Mucosa of gallbladder (tissue), 1 donor: ENCODE results near the gene GADD45A. TPM values are rescaled to one million over a fixed set of nuclear protein-coding genes. Genes with fewer than 3 reads are reported as not detected.
"Not testable (repeated sequence)": the region's sequence is repeated elsewhere in the genome, so short reads cannot be mapped to it uniquely, and the experiment has no call there.

Experiments used
- DNase-seq: peaks from one replicate; pipeline ENCODE4 v3.0.0-alpha.2; 2020; ENCODE audit warnings: low spot score
- total RNA-seq: library from RNA; stranded (reverse); gene quantifications from one replicate; pipeline ENCODE4 v1.2.1, GENCODE V29; 2021
- donor health status: DM: no; HTN: no; CAD: no.

Gene GADD45A
- total RNA-seq, 1 donor from 2014 or later: 60.9 TPM

DNA sequence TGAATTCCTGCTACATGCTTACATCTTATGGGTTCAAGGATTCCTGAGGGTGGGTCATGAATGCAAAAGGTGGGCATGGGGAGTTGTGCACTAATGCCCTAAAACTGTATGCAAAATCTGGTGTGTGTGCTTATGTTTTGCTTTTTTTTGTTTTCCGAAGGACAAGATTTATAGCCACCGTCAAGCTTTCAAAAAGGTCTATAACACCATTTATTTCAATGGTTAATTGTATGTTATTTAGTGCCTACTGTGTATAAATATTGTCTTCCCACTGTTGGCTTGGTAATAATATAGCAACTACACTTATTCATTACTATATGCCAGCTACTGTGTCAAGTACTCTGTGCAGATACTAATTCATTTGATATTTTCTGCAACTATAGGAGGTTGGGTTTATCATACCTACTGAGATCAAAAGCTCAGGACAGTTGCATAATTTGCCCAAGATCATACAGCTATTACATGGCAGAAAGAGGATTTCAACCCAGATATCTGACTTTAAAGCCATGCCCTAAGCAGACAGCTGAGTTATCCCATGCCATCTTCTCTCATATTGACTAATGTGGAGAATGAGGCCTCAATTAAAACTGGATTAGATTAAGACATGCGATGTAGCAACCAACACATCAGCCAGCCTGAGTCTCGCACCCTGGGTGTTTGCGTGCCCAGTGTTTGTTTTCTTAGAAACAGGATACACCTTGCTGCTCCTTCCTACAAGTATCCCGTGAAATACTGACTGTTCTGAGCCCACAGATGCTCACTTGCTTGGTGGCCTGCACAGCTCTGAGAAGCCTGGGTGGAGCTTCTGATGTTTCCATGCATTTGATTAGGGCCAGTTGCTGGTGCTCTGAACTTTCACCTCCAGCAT, 34.6 kb downstream of the GADD45A start:
- no peak for DNase-seq

DNA sequence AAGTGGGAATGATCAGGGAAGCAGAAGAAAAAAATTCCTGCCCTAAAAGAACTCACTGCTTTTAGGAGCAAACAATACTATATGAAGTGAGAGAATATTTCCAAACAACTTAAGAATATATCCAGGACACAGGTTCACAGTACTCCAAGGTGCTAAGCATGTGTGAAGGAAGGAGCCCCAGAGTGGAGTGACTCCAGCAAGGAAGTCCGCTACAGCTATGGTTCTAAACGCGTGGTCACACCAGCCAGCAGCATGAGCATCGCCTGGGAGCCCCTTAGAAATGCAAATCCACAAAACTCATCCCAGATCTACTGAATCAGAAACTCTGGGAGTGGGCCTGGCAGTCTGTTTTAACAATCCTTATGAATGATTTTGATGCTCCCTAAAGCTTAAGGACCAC, 36.1 kb downstream of the GADD45A start:
- DNase-seq: no peak

DNA sequence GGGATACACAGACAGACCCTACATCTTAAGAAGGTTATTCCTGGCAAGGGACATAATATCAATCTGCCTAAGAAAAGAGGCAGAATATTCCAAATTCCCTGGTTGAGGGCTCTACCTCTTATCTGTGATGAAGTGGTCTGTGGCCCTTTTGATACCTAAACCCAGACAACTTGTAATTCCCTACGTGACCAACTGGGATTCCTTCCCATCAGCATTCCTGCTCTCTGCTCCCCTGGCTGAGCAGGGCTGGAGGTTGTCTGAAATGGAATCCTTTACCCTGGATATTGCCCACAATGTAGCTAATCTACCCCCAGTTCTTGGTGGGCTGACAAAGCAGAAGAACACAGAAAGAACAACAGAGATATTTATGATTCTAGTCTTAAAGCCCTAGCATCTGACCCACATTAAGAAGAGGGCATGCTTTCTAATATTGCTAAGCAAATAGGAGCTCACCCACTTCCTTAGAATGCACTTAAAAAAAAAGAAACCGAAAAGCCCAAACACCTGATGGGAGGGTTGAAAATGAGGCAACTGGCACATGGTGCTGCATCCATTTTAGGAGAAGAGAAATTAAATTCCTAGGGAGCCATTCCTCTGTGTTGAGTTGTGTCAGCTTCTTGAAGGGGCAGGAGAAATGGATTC, 36.8 kb downstream of the GADD45A start:
- DNase-seq: no peak

DNA sequence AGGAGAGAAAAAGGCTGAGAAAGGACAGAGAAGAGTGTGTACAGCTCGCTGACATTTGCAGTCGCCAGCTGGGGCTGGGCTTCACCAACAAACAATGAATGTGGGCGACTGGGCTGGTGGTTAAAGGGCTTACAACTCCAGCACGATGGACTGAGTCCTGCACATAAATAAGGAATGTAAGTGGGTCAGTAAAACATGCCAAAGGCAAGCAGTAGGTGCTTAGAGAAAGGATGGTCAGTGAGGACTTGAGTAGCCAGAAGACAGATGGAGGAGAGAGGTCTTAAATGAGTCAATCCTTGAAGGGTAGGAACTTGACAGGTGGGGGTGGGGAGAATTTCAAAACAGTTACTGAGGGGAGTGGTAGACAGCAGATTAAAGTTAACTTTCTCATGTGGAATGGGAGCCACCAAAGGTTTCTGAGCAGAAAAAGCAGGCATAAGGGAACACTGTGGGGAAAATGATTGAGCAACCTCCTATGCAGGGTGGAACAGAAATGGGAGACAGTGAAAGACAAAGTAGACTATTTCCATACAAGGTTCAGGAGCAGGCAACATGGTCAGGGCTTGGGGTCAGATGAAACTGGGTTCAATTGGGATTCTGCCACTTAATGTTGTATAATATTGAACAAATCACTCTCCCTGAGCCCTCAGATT, 37.4 kb downstream of the GADD45A start:
- no peak for DNase-seq

DNA sequence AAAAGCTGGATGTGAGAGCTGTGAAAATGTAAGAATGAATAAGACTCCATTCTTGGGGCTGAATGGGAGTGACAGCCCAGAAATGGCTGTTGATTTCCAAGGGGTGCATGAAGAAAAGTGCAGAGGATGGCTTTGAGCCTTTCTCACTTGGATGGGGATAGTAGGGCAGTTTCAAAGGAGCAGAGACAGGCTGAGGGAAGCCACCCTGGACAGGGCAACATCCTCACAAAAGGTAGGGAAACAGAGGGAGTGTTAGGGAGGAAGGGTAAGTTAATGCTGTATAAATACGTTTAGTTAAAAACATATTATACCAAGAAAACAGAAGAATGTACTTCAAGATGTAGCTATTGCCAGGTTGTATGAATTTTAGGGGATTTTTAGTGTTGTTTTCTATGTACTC, 38.1 kb downstream of the GADD45A start:
- DNase-seq: no peak

DNA sequence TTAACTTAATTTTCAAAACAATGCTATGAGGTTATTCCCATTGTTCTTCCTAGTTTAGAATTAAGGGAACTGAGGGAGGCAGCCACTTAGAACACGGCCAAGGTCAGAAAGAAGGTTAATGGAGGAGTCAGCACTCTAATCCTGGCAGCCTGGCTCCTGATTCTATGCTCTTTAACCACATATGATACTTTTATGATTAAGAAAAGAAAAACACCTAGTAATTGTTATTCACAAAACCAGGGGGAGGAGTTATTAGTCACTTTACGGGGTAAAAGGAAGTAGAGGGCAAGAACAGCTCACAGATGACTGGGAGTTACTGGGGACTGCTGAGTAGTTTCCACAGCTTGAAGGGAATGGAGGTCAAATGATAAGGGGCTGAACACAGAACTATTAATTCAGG, 38.6 kb downstream of the GADD45A start:
- no peak for DNase-seq

DNA sequence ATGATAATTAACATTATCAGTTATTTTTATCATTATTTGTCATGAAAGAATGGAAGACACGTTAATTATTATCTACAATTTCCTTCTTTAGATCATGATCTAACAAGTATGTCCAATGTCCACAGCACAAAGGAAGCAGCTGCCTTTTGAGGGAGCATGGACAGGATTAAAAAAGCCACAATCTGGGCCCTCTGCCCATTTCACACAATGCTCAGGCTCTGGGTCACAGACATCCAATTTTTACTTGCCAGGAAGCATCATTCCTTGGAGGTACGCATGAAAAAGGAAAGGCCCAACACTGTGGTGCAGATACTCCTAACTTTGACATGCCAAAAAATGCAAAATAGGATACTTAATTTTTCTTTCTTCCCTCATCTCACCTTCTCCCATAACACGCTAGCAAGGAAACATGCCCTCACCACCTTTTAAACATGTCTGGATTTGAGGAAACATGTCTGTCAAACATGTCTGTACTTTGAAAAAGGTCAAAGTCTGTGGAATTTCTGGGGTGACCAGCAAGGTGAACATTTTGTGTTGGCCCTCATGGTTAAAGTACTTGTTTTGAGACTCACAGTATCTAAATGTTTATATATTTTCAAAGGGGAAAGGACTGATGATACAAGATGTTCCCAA, 40.0 kb downstream of the GADD45A start:
- peak; percentile 88 for DNase-seq

DNA sequence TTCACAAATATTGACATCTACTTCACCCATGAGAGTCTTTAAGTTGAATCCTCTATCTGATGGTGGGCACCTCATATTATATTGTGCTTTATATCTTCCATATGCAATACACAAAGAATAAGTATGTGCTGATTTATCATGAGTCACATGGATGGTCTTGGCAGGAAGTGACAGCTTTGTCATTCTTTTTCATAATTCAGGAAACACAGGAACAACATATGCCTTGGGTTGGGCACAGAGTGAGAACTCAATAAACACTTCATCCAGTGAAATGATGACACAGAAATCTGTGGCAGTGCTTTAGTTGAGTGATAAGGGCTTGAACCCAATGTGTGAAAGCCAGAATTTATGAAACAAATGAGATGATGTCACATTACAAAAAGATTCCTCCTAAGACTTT, 41.2 kb downstream of the GADD45A start:
- no peak for DNase-seq

DNA sequence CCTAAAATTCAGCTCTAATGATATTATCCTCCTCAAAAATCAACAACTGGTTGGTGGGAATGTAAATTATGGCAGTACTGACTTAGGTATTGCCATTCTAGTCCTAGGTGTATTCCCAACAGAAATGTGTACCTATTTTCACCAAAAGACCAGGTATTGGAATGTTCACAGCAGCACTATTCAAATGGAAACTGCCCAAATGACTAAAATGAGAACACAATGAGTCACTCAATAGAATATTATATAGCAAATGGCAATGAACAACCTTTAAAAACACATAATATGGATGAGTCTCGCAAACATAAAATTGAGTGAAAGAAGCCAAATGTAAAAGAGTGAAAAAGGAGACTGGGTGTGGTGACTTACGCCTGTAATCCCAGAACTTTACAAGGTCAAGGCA, 44.9 kb downstream of the GADD45A start:
- DNase-seq: no peak

DNA sequence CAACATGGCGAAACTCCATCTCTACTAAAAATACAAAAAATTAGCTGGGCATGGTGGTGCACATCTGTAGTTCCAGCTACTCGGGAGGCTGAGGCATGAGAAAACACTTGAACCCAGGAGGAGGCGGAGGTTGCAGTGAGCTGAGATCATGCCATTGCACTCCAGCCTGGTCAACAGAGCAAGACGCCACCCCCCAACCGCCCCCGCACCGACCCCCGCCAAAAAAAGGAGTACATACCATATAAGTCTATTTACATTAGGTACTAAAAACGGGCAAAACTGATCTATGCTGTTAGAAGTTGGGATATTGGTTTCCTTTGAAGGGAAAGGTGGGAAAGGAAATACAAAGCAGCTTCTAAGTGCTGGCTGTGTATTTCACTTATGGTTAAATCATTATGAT, 45.3 kb downstream of the GADD45A start:
- DNase-seq: not testable (repeated sequence)

DNA sequence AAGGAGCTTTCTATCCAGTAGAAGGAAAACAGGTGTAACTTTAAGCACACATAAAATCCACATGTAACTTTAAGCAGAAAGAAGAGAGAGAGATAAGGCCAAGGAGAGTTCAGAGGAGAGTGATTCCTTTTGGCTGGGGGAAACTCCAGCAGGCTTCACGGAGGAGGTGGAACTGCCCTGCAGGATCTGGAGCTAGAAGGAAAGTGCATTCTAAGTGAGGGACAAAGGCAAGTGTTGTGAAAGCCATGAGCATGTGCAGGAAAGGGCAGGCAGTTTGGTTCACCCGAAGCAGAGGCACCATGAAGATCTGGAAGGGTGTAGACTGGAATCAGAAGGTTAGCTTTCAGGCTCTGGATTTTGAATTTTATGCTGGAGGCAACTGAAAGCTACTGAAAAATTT, 46.3 kb downstream of the GADD45A start:
- DNase-seq: no peak

DNA sequence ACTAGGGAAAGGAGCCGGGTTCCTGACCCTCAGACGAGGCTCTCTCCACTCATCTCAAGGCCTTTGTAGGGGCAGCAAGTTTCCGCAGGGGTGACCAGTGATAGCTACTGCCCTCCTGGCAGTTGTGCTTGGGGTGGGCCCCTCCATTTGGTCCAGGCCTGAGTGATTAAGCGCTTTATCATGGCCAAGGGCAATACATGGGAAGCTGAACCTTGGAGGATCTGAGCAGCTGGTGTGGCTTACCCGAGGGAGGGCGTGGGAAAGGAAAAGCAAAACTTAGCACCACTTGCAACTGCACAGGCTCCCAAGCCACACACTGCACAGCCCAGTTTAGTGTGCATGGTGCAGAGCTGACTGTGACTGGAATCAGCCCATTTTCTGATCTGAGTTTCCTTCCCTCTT, 47.8 kb downstream of the GADD45A start:
- DNase-seq: no peak

DNA sequence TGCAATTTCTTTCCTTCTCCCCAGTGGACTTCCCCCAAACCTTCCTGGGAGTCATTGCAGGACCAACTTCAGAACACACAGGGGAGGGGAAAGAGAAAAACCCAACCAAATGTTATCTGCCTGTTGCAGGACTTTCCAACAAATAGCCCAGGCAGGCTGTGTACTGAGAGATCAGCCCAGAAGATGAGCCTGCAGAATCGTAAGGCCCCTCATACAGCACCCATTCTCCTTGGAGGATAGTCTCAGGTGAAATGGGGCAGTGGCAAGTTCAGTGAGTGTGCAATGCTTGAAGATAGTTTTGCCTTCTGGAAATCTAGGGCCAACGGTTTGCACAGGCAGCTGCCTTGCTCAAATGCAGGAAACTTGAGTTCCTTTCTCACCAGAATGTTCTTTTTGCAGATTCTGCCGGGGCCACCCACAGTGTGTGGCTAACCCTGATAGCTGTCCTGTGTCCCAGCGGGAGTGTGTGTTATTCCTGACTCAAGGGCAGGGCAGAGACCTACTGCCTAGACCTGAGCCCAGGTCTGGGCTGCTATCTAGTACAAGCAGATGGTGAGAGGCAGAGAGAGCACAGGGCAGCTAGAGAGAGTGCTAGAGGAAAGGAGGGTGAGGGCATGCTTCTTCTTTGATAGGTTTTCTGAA, 48.8 kb downstream of the GADD45A start:
- no peak for DNase-seq

DNA sequence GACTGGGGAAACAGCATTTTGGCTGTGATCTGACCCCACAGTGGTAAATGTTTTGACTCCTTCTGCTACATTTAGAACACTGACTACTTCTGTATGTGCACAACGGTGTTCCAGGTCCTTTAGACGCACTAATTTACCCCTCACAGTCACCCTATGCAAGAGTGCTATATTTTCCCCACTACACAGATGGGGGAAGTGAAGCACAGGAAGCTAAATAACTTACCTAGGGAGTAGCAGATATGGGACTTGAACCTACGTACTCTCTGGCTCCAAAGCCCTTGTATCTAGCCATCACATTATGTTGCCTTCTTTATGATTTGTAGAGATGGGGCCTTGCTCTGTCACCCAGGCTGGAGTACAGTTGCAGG, 49.3 kb downstream of the GADD45A start:
- no peak for DNase-seq

DNA sequence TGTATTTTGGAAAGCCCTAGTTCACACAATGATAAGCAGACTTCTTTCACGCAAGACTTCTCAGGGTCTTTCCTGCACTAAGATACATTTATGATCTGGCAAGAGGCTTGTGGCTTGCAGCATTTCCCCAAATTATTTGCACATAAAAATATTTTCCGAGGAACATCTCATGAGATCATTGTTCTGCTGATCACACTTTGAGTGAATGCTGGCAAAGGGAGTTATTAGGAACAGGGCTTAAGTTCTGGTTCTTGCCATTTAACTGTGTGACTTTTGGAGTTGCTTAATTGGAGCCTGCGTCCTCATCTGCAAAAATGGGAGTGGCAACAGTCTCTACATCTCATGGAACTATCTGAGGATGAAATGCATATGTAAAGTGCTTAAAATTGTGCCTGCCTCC, 50.2 kb downstream of the GADD45A start:
- DNase-seq: no peak

DNA sequence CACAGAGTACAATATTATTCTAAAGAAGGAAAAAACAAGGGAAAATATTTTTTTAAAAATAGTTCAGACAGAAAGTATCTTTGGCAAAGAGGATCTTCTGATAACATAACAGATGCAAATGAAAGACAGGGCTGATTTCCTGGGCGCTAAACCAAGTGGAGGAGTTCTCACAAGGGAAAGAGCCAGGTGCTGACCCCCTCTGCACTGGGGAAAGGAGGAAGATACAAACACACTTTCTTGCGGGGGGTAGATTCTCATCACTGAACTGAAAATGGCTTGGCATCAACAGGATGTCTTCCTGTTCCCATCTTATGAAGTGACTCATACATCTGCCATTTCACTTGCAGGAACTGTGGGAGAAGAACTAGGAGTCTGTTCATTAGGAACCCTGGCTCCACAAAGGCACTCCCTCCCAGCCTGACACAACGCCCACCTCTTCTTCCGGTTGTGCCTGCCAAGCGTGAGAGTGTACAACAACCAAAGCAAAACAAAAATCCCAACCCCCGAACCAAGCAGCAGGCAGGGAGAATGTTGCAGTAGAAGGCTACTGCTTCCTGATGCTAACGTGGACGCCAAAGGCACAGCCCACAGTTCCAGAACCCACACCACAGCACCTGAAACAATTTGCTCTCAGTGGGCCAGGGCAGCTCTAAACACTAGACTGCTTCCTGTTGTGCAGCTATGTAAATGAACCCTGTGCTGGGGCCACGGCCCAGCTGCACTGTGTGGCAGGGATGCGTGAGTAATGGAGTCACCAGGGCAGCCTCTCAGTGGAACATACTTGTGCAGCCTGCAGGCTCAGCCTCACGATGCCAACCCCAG, 51.0 kb downstream of the GADD45A start:
- peak; percentile 75 for DNase-seq

DNA sequence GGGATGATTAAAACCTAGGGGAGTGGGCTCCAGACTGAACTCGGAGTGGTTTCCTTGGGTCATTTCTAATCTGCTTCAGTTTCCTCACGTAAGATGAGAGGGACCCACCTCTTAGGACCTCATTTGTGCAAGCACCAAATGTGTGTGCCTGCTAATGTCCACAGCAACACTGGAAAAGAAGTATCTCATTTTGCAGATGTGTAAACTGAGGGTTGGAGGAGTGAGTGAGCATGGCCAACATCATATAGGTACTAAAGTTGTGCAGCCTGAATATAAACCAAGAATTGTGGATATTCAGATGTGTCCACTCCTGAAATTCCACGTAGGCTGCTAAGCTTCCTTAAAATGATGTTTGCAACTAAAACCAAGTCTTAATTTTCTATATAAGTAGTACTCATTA, 51.7 kb downstream of the GADD45A start:
- DNase-seq: no peak

DNA sequence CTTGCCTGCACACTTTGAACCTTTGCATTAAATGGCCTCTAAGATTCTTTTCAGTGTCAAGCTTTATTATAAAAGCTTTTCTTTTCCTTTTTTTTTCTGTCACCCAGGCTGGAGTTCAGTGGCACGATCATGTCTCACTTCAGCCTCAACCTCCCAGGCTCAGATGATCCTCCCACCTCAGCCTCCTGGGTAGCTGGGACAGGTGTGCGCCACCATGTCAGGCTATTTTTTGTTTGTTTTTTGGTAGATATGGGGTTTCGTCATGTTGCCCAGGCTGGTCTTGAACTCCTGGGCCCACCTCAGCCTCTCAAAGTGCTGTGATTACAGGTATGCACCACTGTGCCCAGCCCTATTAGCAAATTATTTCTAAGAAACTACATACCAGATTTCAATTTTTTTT, 52.9 kb downstream of the GADD45A start:
- no peak for DNase-seq
